ENCODE results near the gene ZNF518B.

GRCh38 chr4:10421344-10422055 lies 35.7 kb downstream of the ZNF518B start:
- no peak for TF ChIP-seq CTCF (IDR thresholded peaks at IDR 0.05)
- TF ChIP-seq CBFB (CRISPR knock-in tag; IDR thresholded peaks at IDR 0.05; ENCODE audit: low read depth), result no peak
- TF ChIP-seq NFE2L1 (CRISPR knock-in tag; IDR thresholded peaks at IDR 0.05), result no peak
